GOT3 (cell line): ENCODE measurements around the gene COPS6.

Experiments used
- DNase-seq: peaks from one replicate; lab custom pipeline; 2025; ENCODE audit warnings: mixed read lengths; lab: John Stamatoyannopoulos, UW

Gene COPS6

DNA sequence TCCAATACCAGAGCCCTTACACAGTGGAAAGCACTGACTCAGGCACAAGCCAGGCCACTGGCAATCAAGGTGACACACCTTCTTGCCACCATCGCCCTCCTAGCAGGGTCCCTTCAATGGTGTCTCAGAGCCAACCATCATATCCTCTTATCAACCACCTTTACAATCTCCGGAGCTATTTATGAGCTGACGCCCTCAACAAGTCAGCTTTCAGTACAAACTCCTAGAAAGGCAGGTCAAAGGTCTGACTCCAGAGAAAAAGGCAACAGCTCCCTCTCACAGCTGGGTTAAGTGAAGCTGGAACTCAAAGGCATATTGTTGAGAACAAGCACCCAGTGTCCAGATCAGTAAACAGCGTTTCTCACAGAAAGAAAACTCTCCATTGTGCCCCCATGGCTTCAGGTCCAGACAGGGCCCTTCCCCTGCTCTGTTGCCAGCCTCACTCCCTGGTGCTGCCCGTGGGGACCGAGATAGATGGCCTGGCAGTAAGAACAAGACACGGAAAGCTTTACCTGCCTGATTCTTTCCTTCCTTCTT lies 9.7 kb upstream of the COPS6 start:
- DNase-seq: no peak

DNA sequence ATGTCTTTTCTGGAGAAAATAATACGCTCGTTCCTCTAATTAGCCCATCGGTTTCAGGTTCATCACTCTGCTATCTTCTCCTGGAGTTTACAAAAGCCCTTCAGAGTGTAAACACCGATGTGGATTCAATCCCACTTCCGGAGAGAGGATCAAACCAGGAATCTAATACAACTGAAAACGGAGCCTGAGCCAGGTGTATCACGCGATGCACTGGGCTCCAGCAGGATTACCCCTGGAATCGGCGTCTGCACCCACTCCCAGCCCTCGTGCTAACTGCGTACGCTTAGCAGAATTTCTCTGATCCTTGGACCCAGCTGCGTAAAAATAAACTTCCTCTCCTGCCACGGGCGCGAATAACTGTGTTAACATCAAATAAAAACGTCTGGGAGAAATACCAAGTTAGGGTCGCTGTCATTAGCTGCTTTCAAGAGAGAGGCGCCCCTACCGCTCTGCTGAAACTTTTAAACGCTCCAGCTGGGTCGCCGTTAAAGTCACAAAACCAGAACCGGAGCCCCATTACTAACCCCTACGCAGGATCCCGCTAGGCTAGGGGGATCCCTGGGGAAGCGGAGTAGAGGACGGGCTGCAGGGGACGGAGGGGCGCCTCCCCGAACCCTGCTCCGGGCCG lies 7.7 kb upstream of the COPS6 start:
- DNase-seq: no peak

DNA sequence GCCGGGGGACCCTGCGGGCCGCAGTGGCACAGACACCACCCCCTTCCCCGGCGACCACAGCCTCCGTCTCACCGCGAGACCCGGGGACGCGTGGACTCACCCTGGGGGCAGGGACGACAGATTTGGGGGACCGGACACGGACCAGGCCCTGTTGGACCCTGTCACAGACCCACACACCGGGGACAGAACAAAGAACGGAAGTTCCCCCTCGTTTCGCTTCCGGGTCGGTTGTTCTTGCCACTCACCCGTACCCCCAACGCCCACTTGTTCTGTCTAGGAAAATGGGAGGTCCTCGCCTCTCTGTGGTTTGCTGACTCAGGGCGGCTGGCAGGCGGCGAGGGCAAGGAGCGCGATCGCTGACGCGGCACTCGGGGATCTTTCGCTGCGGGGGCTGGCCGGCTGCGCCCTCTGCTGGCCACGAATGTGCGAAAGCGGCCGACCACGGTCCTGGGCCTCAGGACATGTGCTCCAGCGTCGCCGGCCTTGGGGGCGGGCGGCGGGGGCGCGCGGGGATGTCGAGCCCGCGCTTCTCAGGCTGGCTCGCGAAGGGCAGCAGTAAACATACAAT lies 7.2 kb upstream of the COPS6 start, which contains the start of gene ZNF3:
Gene ZNF3 (minus strand): TSS at position 189 of the 568 bp plus-strand sequence. CDS start 4,366 bp downstream, outside the sequence.
- peak; percentile 92 for DNase-seq

DNA sequence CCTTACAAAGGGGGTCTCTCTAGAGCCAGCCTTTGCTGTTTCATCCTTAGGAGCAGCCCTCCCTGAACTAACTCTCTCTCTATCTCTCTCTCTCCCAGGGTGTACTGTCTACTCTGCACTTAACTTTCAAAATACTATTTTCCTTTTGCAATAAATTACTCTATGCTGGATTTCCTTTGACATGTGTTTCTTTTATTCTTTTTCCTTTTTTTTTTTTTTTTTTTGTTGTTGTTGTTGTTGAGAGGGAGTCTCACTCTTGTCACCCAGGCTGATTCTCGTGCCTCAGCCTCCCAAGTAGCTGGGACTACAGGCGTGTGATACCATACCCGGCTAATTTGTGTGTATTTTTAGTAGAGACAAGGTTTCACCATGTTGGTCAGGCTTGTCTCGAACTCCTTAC lies 5.8 kb upstream of the COPS6 start:
- no peak for DNase-seq

DNA sequence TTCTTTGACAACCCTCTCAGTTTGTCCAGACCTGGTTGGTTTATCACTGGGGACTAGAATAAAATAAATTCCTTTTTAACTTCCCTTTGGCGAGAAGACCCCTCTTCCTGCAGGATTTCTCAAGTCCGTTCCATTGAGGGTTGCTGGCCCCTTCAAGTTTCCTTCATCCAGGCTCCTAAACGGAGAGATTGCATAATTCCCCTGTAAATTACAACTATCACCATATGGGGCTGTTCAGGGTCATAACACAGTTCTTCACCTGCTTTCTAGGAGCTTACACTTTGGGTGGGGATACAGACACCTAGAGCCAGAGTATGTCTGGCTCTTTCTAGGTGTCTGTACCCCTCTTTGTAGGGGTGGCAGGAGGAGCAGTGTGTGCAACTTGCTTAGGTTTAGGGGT lies 3.3 kb upstream of the COPS6 start:
- no peak for DNase-seq

DNA sequence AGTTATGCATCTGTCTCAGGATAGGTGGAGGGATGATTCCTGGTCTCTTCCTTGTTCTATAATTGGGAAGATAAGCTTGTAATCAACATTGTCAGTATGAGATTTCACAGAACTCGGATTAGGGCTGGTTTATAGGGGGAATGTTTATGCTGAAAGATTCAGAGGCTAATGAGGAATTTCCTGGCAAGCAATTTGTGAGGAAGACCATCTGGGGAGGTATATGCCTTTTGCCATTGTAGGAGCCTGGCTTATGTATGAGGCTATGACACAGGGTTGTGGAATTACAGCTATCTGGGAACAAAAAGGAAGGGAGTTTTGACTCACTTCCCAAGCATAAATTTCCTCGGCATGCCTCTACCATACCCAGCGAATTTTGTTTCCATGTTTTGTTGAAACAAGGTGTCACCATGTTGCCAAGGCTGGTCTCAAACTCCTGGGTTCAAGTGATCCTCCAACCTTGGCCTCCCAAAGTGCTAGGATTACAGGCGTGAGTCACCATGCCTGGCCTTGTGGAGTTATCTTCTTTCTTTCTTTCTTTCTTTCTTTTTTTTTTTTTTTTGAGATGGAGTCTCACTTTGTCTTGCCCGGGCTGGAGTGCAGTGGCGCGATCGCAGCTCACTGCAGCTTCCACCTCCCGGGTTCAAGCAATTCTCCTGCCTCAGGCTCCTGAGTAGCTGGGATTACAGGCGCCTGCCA lies 1.6 kb upstream of the COPS6 start:
- no peak for DNase-seq

DNA sequence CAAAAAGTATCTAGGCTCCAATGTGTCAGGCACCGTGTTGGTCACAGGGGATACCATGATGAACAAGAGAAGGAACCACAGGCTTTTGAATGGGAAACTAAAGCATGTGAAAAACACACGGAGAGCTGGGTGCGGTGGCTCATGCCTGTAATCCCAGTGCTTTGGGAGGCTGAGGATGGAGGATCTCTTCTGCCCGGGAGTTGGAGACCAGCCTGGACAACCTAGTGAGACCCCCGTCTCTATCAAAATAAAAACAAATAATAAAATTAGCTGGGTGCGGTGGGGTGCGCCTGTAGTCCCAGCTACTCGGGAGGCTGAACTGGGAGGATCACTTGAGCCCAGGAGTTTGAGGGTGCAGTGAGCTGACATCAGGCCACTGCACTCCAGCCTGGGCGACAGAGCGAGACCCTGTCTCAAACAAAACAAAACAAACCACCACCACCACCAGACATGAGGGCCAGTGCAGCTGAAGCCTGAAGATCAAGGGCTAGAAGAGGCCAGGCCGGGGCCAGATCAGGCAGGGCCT lies 611 bp upstream of the COPS6 start:
- no peak for DNase-seq

DNA sequence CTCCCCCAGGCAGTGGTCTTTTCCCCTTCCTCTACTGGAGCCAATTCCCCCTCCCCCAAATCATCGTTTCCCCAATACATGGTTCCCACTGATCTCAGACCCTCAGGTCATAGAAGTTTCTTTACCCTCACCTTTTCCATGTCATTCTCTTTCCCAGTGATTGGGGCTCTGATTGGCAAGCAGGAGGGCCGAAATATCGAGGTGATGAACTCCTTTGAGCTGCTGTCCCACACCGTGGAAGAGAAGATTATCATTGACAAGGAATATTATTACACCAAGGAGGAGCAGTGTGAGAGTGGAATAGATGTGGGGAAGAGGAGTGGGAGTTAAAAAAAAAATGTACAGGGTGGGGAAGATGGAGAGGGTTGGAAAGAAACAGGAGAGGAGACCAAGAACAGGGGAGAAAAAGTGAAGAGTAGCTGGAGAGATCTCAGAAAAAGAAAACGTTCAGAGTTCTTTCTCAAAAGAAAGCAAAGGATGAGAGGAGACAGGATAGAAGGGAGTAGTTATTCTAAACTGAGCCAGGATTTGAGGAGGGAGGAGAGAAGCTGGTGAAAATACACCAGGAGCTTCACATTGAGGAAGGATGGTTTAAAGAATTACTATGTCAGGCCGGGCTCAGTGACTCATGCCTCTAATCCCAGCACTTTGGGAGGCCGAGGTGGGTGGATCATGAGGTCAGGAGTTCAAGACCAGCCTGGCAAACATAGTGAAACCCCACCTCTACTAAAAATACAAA lies 858 bp downstream of the COPS6 start:
- no peak for DNase-seq

DNA sequence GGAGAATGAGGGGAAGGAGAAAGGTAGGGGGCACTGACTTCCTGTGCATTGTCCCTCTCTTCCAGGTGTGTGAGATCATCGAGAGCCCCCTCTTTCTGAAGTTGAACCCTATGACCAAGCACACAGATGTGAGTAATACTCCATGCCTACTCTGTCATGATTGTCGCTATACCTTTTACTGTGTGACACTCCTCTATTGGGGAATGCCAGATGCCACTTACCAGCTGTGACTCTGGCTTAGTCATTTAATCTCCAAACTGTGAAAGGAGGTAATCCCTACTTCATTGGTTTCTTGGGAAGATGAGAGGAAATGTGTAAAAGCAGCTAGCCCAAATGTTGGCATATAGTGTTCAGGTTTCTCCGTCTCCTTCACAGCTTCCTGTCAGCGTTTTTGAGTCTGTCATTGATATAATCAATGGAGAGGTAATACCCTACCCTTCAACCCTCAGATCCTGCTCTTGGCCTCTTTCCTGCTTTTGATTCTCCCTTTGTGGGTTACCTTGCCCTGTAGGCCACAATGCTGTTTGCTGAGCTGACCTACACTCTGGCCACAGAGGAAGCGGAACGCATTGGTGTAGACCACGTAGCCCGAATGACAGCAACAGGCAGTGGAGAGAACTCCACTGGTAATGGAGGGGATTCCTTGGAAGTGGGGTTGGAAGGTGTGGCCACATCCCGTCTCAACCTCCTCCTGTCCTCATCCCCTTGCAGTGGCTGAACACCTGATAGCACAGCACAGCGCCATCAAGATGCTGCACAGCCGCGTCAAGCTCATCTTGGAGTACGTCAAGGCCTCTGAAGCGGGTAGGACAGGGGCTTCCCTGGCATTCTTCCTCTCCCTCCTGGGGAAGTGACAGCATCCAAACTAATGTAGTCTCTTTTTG lies 2.0 kb downstream of the COPS6 start:
- DNase-seq: no peak

DNA sequence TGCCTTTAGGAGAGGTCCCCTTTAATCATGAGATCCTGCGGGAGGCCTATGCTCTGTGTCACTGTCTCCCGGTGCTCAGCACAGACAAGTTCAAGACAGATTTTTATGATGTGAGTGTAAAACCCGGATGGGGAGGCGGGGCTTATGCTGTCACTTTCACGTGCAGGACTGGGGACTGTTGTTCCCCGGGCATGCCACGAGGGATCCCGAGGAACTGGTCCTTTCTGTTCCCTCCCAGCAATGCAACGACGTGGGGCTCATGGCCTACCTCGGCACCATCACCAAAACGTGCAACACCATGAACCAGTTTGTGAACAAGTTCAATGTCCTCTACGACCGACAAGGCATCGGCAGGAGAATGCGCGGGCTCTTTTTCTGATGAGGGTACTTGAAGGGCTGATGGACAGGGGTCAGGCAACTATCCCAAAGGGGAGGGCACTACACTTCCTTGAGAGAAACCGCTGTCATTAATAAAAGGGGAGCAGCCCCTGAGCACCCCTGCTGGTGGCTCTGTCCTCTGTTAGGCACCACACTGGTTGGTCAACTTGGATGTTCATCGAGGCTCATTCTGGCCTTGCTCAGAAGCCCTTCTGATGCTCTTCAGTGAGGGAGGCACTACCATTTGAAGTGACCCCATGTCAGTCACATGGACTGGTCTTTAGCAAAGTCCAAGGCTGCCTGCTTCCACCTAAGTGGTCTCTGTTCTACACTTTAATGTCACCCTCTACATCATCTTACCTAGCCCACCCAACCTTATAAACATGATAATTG lies 2.8 kb downstream of the COPS6 start:
- no peak for DNase-seq

DNA sequence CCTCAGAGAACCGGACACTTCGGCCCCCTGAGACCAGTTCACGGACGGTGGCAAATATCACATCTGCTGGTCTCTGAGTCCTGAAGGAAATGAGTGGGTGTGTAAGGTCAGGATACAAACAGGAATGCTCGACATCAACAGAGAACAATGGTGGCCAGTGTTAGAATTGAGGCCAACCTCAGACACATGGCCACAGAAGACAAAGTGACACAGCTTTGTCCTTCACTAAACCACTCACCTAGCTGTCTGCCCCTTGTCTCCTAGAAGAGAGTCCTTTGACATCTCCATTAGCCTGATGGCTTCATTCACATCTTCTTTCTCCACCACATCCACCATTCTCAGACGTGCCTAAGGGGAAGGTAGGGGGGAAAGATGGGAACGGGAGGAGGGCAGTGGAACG lies 4.3 kb downstream of the COPS6 start:
- no peak for DNase-seq

DNA sequence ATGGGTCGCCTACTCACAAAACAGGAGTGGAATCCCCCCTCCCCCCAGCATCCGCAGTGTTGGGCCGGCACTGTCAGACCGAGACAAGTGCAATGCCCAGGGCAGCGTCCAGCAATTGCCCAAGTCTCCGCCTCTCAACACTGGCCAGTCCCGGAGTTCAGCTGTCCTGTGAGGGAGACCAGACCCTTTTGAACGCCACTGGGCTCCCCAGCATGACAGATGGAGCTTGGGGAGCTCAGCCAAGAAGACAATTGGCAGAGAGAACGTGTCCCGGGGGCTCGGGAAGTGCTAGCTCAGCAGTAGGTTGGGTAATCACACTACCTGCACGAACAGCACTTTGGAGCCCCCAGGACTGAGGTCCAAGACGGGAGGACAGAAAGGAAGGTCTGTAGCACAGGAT lies 4.7 kb downstream of the COPS6 start:
- no peak for DNase-seq

DNA sequence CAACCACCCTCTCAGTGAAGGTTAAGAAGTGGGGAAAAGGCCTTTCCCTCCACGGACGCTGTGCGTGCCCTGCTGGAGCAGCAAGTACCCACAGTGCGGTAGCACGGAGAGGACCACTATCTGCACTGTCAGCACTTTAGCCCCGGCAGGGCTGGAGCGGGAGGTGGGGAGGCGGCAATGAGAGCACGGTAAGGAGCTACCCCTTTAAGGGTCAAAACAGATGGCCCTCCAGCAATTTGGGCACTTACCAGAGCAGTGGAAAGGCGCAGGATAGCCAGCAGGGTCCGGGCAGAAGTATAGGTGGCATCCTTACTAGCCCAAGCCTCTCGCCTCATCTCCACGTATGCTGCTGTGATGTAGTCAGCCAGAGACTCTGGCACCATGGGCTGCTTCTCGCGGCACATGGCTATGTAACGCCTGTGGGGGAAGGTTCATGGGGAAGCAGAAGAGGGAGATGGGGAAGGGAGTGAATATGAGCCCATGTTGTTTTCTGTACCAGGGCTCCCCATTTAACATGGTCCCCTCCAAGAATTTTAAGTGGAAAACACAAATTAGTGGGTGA lies 5.2 kb downstream of the COPS6 start:
- no peak for DNase-seq

DNA sequence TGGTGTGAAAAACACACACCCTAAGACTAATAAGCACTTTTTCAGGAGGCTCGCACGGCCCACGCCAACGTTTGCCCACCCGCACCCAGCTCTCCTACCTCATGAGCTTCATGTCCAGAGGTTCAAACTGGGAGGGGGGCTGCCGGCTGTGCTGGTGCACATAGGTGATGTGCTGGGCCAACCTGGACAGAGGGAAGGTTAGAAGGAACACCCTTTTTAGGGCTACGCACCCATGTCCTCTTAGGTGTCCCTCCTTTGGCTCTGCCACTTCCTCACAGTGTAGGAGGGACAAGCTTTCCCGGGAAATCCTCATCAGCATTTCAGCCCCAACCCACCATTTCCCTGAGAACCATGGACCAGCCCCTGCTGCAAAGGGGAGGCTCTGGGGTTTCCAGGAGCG lies 6.5 kb downstream of the COPS6 start:
- no peak for DNase-seq

DNA sequence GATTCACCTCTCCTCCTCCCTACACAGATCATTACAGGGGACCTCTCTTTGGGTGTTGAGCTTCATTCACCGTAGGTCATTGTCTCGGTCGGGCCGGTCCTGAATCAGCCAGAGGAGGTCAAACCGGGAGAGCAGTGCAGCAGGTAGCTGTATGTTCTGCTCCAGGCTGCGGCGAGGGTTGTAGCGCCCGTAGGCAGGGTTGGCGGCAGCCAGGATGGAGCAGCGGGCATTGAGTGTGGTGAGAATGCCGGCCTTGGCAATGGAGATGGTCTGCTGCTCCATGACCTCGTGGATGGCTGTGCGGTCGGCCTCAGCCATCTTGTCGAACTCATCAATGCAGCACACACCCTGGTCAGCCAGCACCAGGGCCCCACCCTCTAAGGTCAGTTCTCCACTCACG lies 6.9 kb downstream of the COPS6 start:
- DNase-seq: no peak

DNA sequence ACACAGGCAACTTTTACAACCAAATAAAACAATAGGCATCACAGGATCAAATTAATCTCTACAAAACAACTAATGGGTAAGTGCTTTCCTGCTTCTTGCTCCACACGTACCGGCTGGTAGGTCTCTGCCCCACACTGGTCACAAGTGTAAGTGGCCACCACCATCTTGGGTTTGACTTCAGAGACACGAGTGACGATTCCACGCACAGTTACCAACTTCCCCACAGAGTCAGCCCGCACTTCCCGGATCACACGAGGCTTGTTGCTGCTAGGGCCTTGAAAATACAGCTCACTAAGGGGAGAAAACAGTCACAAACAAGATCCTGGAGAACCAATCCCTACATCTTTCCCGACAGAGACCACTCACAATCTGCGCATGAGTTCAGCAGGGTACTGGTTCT lies 10.1 kb downstream of the COPS6 start:
- no peak for DNase-seq

DNA sequence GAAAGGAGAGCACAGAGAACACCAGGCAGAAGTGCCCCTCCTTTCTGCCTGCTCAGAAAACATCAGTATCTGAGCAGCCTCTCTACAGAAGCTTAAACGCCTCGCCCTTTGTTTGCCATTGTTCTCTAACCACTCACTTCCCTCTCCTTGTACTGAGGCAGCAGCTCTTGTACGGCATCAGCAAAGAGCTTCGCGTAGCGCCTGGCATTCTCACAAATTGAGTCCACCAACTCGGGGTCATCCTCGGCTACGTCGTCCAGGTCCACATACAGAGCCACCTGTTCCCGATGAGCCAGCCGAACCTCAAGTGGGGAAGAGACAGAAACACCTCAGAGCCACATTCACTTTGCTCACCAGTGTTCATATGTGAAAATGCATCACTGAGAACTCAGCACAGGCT lies 10.7 kb downstream of the COPS6 start:
- no peak for DNase-seq

DNA sequence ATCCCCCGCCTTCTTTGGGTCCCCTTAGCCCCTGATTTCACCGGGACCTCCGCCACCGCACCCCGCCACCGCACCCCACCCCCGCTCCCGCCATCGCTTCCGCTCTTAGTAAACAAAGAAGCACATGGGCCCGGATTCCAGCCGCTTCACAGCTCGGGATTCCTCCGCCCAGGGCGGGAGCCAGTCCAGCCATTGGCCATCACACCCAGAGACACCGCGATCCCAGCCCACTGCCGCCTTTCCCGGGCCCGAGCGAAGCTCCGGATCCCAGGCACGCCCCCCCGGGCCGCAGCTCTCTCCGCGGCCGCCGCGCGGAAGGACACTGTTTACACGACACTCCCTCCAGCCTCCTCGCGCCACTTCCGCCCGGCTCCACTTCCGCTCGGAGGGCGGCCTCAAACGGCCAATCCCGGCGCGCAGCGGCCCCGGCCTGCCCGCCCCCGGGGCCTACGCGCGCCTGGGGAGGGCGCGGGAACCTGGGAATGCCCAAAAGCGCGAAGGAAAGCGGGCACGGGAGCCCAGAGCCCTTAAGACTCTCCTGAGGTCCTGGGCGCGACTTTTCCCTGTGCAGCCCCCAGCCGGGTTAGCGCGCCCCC lies 11.7 kb downstream of the COPS6 start:
- peak; percentile 73 for DNase-seq

DNA sequence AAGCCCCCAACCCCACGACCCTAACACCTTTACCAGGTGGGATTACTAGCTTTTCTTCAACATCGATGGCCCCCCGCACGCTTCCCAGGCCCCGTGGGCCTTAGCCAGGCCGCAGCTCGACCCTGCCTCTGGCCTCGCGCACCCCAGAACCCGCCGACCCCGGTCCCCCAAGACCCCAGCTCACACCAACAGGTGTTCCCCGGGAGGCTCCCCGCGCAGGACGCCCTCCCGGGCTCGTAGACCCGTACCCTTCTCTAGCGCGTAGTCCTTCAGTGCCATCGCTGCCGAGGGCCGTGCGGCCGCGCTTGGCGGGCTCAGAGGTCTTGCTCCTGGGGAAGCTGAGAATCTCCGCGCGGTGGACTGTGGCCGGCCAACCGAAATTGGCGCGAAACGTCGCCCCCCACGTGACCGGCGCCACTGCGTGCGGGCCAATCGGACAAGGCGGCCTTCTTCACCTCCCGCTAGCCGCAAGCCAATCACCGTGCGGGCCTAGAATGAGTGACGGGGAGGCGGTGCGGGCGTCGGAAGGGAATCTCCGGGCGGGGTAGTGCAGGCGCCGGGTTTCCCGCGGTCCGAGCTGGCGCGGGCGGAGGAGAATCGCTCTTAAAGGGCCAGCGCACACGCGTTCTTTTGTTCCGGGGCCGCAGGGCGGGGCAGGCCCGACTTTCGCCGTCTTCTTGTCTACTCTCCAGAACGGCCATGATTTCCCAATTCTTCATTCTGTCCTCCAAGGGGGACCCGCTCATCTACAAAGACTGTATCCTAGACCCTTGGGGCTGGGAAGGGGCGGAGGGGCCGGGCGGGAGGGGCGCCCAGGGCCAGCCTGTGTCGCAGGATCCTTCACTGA lies 12.5 kb downstream of the COPS6 start, which contains the start of the genes AP4M1 and MCM7:
Gene AP4M1 (plus strand): TSS at position 628 of the 847 bp plus-strand sequence. CDS start 72 bp downstream, at position 700.
Gene MCM7 (minus strand): TSS at position 382 of the 847 bp plus-strand sequence. CDS start 103 bp downstream, at position 279.
- peak; percentile 97 for DNase-seq
